Cardiac muscle cell (in vitro differentiated cells and primary cell): ENCODE measurements around the gene MAPT. TPM values are rescaled to one million over a fixed set of nuclear protein-coding genes. Genes with fewer than 3 reads are reported as not detected.

ENCODE experiments used
- DNase-seq, 2 donors: peaks; one replicate each; pipeline versions ENCODE4 v3.0.0 to v3.0.0-alpha.2; 2010 to 2017; ENCODE audit warnings: low read depth in 1 of 2, low spot score in 1 of 2
- H3K27ac ChIP-seq: fragments of 200-600 bp; sonication (generic); 2 replicates; pipeline ENCODE4 v1.5.1; 2016
- H3K27me3 ChIP-seq: fragments of 200-600 bp; sonication (generic); 2 replicates; pipeline ENCODE4 v1.6.0; 2016; ENCODE audit warnings: control low read depth
- H3K36me3 ChIP-seq: fragments of 200-600 bp; sonication (generic); 2 replicates; pipeline ENCODE4 v1.5.1; 2016; ENCODE audit warnings: control low read depth
- H3K4me1 ChIP-seq: fragments of 200-600 bp; sonication (generic); 2 replicates; pipeline ENCODE4 v1.8.1; 2017; ENCODE audit warnings: low read depth, mild to moderate bottlenecking, mixed run types
- H3K4me3 ChIP-seq: fragments of 200-600 bp; sonication (generic); 2 replicates; pipeline ENCODE4 v1.5.1; 2016; ENCODE audit warnings: mild to moderate bottlenecking
- H3K9me3 ChIP-seq: fragments of 200-600 bp; sonication (generic); 2 replicates; pipeline ENCODE4 v1.5.1; 2017; ENCODE audit warnings: low read depth, mild to moderate bottlenecking, control low read depth
- polyA plus RNA-seq: library from polyadenylated mRNA; unstranded; fragments of >200 nt; fragmentation: Nextera tagmentation; extraction: Ambion mirVana; gene quantifications from 2 replicates; pipeline ENCODE4 v1.2.1, GENCODE V29; 2016
- total RNA-seq: library from RNA; depleted of rRNA; stranded (reverse); fragments of >200 nt; gene quantifications from 2 replicates; pipeline ENCODE4 v1.2.3, GENCODE V29; 2016
- TF ChIP-seq, protein P1 (sequence below): IDR thresholded peaks from 2 replicates; pipeline ENCODE4 v1.5.1; 2012; ENCODE audit warnings: low read depth, mild to moderate bottlenecking, low read length

Gene MAPT
- total and polyA plus RNA-seq, 2 experiments from 2014 or later, result 1.3 to 1.9 TPM

- Histone ChIP-seq H3K36me3 (no peaks in the 10 kb centered on the region), H3K27ac (no peak overlapping the region), H3K4me1 (peaks cover 6% of the 10 kb centered on the region), H3K27me3 (no peaks in the 10 kb centered on the region), H3K4me3 (no peak overlapping the region), H3K9me3 (no peaks in the 10 kb centered on the region)
- DNase-seq, result no peak
- TF ChIP-seq, protein P1, sequence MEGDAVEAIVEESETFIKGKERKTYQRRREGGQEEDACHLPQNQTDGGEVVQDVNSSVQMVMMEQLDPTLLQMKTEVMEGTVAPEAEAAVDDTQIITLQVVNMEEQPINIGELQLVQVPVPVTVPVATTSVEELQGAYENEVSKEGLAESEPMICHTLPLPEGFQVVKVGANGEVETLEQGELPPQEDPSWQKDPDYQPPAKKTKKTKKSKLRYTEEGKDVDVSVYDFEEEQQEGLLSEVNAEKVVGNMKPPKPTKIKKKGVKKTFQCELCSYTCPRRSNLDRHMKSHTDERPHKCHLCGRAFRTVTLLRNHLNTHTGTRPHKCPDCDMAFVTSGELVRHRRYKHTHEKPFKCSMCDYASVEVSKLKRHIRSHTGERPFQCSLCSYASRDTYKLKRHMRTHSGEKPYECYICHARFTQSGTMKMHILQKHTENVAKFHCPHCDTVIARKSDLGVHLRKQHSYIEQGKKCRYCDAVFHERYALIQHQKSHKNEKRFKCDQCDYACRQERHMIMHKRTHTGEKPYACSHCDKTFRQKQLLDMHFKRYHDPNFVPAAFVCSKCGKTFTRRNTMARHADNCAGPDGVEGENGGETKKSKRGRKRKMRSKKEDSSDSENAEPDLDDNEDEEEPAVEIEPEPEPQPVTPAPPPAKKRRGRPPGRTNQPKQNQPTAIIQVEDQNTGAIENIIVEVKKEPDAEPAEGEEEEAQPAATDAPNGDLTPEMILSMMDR, result no peak
Measured at GRCh38 chr17:45977506-45977824, 83.1 kb downstream of the MAPT start.

GRCh38 chr17:45977976-45978626 is 83.7 kb downstream of the MAPT start:
- Histone ChIP-seq H3K4me1 (peaks cover 6% of the 10 kb centered on the region), H3K36me3 (no peaks in the 10 kb centered on the region), H3K27me3 (no peaks in the 10 kb centered on the region), H3K4me3 (no peak overlapping the region), H3K9me3 (no peaks in the 10 kb centered on the region), H3K27ac (no peak overlapping the region)
- TF ChIP-seq, protein P1, result no peak
- no peak for DNase-seq

GRCh38 chr17:45979137-45979536 is 84.8 kb downstream of the MAPT start:
- TF ChIP-seq, protein P1, result no peak
- H3K36me3 ChIP-seq, result no peaks in the 10 kb centered on the region

GRCh38 chr17:45980855-45981254 is 86.5 kb downstream of the MAPT start:
- no peak for DNase-seq
- Histone ChIP-seq H3K27me3 (no peaks in the 10 kb centered on the region), H3K4me1 (peaks cover 6% of the 10 kb centered on the region), H3K36me3 (no peaks in the 10 kb centered on the region), H3K4me3 (no peak overlapping the region), H3K27ac (no peak overlapping the region), H3K9me3 (no peaks in the 10 kb centered on the region)
- TF ChIP-seq, protein P1, result no peak

More at GRCh38 chr17:45979137-45979536, 84.8 kb downstream of the MAPT start:
- Histone ChIP-seq H3K27me3 (no peaks in the 10 kb centered on the region), H3K9me3 (no peaks in the 10 kb centered on the region), H3K4me3 (no peak overlapping the region), H3K4me1 (peaks cover 6% of the 10 kb centered on the region), H3K27ac (no peak overlapping the region)
- DNase-seq, result no peak

GRCh38 chr17:45981306-45981705 is 87.0 kb downstream of the MAPT start:
- no peaks in the 10 kb centered on the region for H3K36me3 ChIP-seq
- peaks cover 6% of the 10 kb centered on the region for H3K4me1 ChIP-seq
- no peak overlapping the region for H3K4me3 ChIP-seq
- H3K27me3 ChIP-seq, result no peaks in the 10 kb centered on the region
- no peak for DNase-seq
- no peak overlapping the region for H3K27ac ChIP-seq
- TF ChIP-seq, protein P1, result no peak
- no peaks in the 10 kb centered on the region for H3K9me3 ChIP-seq
